Right lobe of liver (tissue), 6 donors: ENCODE measurements around the gene CDK14. TPM values are rescaled to one million over a fixed set of nuclear protein-coding genes. Genes with fewer than 3 reads are reported as not detected.

Source experiments
- ATAC-seq, 4 donors: fragments of 200-7000 bp; cut with Tn5 transposase; one replicate each; pipeline ENCODE4 v1.9.1; 2020; ENCODE audit warnings: mild to moderate bottlenecking in 4 of 4, moderate library complexity in 4 of 4
- DNase-seq, 3 donors: peaks; one replicate each; pipeline ENCODE4 v3.0.0-alpha.2; 2020
- H3K27ac ChIP-seq, 3 donors: fragments of 200-600 bp; one replicate each; pipeline ENCODE4 v1.8.0; 2022
- H3K27me3 ChIP-seq, 2 donors: fragments of 200-600 bp; one replicate each; pipeline ENCODE4 v1.8.0; 2022
- H3K36me3 ChIP-seq, 4 donors: fragments of 200-600 bp; sonication (generic) in 1 of 4; one replicate each; pipeline versions ENCODE4 v1.5.1 to v1.8.0; 2017 to 2022; ENCODE audit warnings: control low read depth in 1 of 4
- H3K4me1 ChIP-seq, 4 donors: fragments of 200-600 bp; sonication (generic) in 1 of 4; one replicate each; pipeline versions ENCODE4 v1.5.1 to v1.8.0; 2017 to 2022; ENCODE audit warnings: control low read depth in 1 of 4
- H3K4me3 ChIP-seq, 3 donors: fragments of 200-600 bp; one replicate each; pipeline ENCODE4 v1.8.0; 2022
- H3K9me3 ChIP-seq, 4 donors: fragments of 200-600 bp; sonication (generic) in 1 of 4; one replicate each; pipeline versions ENCODE4 v1.5.1 to v1.8.0; 2017 to 2022; ENCODE audit warnings: control low read depth in 1 of 4
- CTCF ChIP-seq, 4 donors: fragments of 200-600 bp in 3 of 4; fragments of 450-650 bp in 1 of 4; IDR thresholded peaks; one replicate each; pipeline versions ENCODE4 v1.5.1 to v1.8.0; 2016 to 2022; ENCODE audit warnings: antibody characterized with exemption in 4 of 4, mild to moderate bottlenecking in 2 of 4
- POLR2A ChIP-seq: fragments of 450-650 bp; IDR thresholded peaks from one replicate; pipeline ENCODE4 v1.6.1; 2017; ENCODE audit warnings: antibody characterized with exemption, mild to moderate bottlenecking
- WGBS: methylation state at CpG from one replicate; pipeline ENCODE4 v1.1.6; 2018; ENCODE audit warnings: low coverage, low lambda C conversion rate; ENCODE audit not compliant: insufficient coverage; ENCODE audit errors: missing lambda C conversion rate; 5-methylcytosine and 5-hydroxymethylcytosine counted together
- intact Hi-C, 2 donors: fragments of 100-400 bp; cut with DNase I; formaldehyde crosslinking; loops; one replicate each; pipeline versions ENCODE4 v1.11.2 to v1.14.1; 2022
- total RNA-seq, 6 experiments: library from RNA; depleted of rRNA in 2 of 6; stranded (reverse); fragments of >200 nt in 2 of 6; fragmentation: NEBNext Ultra II Directional in 3 of 6; extraction: Animal tissue kit (Norgen Biotek cat#: 25700) in 3 of 6; gene quantifications; one replicate each; pipeline versions ENCODE4 v1.1.0 to v1.2.4, GENCODE V29; 2016 to 2023
- donor health status: DM: no; HTN: yes; CAD: no.
- donor health status: DM: no; HTN: no; CAD: no.
- donor health status: DM: no; HTN: no; CAD: no.
- donor health status: DM: no; HTN: yes; CAD: no.
- donor health status: DM: no; HTN: yes; CAD: no.

Gene CDK14
- total RNA-seq, 6 experiments from 2014 or later, result 12.6 to 28.7 (median 17.9) TPM

- TF ChIP-seq CTCF (IDR thresholded peaks at IDR 0.05), result no peak
- TF ChIP-seq POLR2A, result no peak
- H3K4me1 ChIP-seq, result no peaks in the 10 kb centered on the region
- intact Hi-C loops, result no loop called here
- no peaks in the 10 kb centered on the region for H3K9me3 ChIP-seq
- DNase-seq (no peak), ATAC-seq (no peak)
- no peaks in the 10 kb centered on the region for H3K36me3 ChIP-seq
- no peak overlapping the region for H3K4me3 ChIP-seq
- H3K27ac ChIP-seq, result no peak overlapping the region
- WGBS, result 73% methylated on average over 2 of the region's 3 CpGs
- no peaks in the 10 kb centered on the region for H3K27me3 ChIP-seq
Observed at GRCh38 chr7:90839727-90840291, 243.7 kb downstream of the CDK14 start.

- ATAC-seq (no peak), DNase-seq (no peak)
- Histone ChIP-seq H3K4me1 (no peaks in the 10 kb centered on the region), H3K27me3 (no peaks in the 10 kb centered on the region), H3K27ac (no peak overlapping the region), H3K4me3 (no peak overlapping the region), H3K36me3 (no peaks in the 10 kb centered on the region), H3K9me3 (no peaks in the 10 kb centered on the region)
- 74% methylated on average over 4 of the region's 4 CpGs for WGBS
- intact Hi-C loops, result no loop called here
- no peak for TF ChIP-seq CTCF (IDR thresholded peaks at IDR 0.05)
- no peak for TF ChIP-seq POLR2A
Observed at GRCh38 chr7:90841759-90842429, 245.8 kb downstream of the CDK14 start.

- ATAC-seq (no peak), DNase-seq (no peak)
- no peaks in the 10 kb centered on the region for H3K27me3 ChIP-seq
- no peak overlapping the region for H3K27ac ChIP-seq
- H3K36me3 ChIP-seq, result no peaks in the 10 kb centered on the region
- H3K4me3 ChIP-seq, result no peak overlapping the region
- TF ChIP-seq POLR2A (no peak), CTCF (IDR thresholded peaks at IDR 0.05) (no peak)
- intact Hi-C loops, result no loop called here
- no peaks in the 10 kb centered on the region for H3K4me1 ChIP-seq
- no peaks in the 10 kb centered on the region for H3K9me3 ChIP-seq
- WGBS, result 86% methylated on average over 4 of the region's 4 CpGs
Observed at GRCh38 chr7:90842430-90842788, 246.3 kb downstream of the CDK14 start.

- no peak for DNase-seq
- no peak overlapping the region for H3K27ac ChIP-seq
- TF ChIP-seq CTCF (IDR thresholded peaks at IDR 0.05) (no peak), POLR2A (no peak)
- ATAC-seq, result no peak
- intact Hi-C loops, result no loop called here
- no peaks in the 10 kb centered on the region for H3K4me1 ChIP-seq
- H3K27me3 ChIP-seq, result no peaks in the 10 kb centered on the region
- no peaks in the 10 kb centered on the region for H3K9me3 ChIP-seq
- H3K4me3 ChIP-seq, result no peak overlapping the region
- H3K36me3 ChIP-seq, result no peaks in the 10 kb centered on the region
Observed at GRCh38 chr7:90843472-90843871, 247.4 kb downstream of the CDK14 start.
